ENCODE results near the gene ZBTB18. TPM values are rescaled to one million over a fixed set of nuclear protein-coding genes. Genes with fewer than 3 reads are reported as not detected.

ZBTB18 gene
- polyA plus RNA-seq, 1 of the 3 experiments (the other 2 are of a cell fraction) = 19.3 TPM

DNA sequence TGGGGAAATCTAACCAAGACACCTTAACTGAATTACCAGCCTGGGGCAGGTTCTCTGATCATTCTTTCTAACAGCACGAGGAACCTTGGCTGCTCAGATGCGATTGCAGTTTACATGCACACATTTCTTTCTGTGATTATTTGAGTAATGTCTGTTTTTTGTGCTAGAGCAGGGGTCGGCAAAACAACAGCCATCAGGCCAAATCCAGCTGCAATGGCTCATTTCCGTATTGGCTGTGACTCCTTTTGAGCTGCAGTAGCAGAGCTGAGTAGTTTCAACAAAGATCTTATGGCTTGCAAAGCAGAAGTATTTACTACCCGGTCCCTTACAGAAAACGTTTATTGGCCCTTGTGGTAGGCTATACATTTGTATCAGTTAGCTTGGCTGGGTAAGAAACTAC lies 37.1 kb downstream of the ZBTB18 start (continued):
- TF ChIP-seq, protein P1, sequence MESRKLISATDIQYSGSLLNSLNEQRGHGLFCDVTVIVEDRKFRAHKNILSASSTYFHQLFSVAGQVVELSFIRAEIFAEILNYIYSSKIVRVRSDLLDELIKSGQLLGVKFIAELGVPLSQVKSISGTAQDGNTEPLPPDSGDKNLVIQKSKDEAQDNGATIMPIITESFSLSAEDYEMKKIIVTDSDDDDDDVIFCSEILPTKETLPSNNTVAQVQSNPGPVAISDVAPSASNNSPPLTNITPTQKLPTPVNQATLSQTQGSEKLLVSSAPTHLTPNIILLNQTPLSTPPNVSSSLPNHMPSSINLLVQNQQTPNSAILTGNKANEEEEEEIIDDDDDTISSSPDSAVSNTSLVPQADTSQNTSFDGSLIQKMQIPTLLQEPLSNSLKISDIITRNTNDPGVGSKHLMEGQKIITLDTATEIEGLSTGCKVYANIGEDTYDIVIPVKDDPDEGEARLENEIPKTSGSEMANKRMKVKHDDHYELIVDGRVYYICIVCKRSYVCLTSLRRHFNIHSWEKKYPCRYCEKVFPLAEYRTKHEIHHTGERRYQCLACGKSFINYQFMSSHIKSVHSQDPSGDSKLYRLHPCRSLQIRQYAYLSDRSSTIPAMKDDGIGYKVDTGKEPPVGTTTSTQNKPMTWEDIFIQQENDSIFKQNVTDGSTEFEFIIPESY (IDR thresholded peaks at IDR 0.05; ENCODE audit: borderline replicate concordance, low read depth) = no peak
- no peak for TF ChIP-seq JUND (IDR thresholded peaks at IDR 0.05)
- no peak for TF ChIP-seq SIN3A (IDR thresholded peaks at IDR 0.05; ENCODE audit: borderline replicate concordance, low read depth, low read length)
- no peak for TF ChIP-seq CHD2 (IDR thresholded peaks at IDR 0.05; ENCODE audit: low read length, partially characterized antibody)

DNA sequence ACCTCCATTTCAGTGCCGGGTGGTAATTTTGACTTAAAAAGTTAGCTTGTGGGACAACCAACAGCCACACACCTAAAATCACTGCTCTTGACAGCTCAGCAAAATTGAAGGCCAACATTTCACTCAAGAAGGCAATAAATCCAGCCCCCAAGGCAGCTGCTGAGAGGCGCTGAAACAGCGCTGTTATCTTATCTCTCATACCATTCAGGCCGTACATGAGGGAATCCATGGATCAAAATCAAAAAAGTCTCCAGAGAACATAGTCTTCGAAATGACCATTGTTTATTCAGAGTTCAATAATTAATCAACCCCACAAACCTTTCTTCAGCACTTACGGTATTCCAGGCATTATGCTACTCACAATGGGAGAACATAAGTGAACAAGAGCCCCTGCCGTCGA lies 38.5 kb downstream of the ZBTB18 start:
- H3K9me2 ChIP-seq = no peaks in the 10 kb centered on the region
- no peak for DNase-seq
- whole genome bisulfite sequencing (ENCODE audit: low lambda C conversion rate) = 90% methylated on average over 8 of the region's 8 CpGs
- no peaks in the 10 kb centered on the region for H3K9me3 ChIP-seq
- H3K4me2 ChIP-seq = no peak overlapping the region
- POLR2A ChIA-PET = no interaction called here
- H2AFZ ChIP-seq (ENCODE audit: low read depth) = no peak overlapping the region
- no peak overlapping the region for H3K9ac ChIP-seq
- H3F3A ChIP-seq (replicated peaks; ENCODE audit: insufficient read depth) = no peaks in the 10 kb centered on the region
- no peaks in the 10 kb centered on the region for H3K36me3 ChIP-seq (replicated peaks in 1 of 2; ENCODE audit: control insufficient read depth in 1 of 2, insufficient read depth in 2 of 2, low read length in 1 of 2)
- peaks cover 0 to 4% of the 10 kb centered on the region in 2 experiments; a peak in 2 of 4 replicates for H3K4me1 ChIP-seq (ENCODE audit: control insufficient read depth in 1 of 2, insufficient read depth in 2 of 2, low read depth in 1 of 2, low read length in 1 of 2)
- CTCF ChIA-PET = interaction anchor here (1.3 kb wide), 1 partner anchor 113 kb away, joined by 3 read pairs; no protein-coding TSS in a partner anchor
- no peaks in the 10 kb centered on the region for H3K27me3 ChIP-seq (ENCODE audit: insufficient read depth)
- H3K4me3 ChIP-seq (ENCODE audit: low read depth in 2 of 2, low read length in 1 of 2) = no peak overlapping the region
- H4K20me1 ChIP-seq (ENCODE audit: insufficient read depth) = no peaks in the 10 kb centered on the region
- no peaks in the 10 kb centered on the region for H3K79me2 ChIP-seq (ENCODE audit: insufficient read depth)
- no peak for TF ChIP-seq CTCF (IDR thresholded peaks at IDR 0.05)
- no peak overlapping the region for H3K27ac ChIP-seq (ENCODE audit: low read depth in 2 of 2, low read length in 1 of 2)

DNA sequence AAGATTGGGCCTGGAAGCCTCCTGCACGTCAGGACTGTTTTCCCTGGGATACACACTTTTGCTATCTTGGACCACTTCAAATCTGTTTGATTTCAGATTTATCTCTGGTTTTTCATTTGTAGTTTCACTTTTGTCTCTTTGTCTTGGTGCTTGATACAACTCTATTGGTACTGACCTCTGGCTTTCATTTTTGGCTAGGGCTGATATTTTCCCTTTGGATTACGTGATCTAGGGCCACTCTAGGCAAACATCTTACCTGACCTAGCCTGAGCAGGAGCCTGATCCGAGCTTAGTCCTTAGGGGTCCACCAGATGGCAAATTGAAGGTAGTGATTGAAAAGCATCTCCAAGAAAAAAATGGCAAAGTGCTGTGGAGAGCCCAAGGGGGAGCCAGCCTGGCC lies 39.6 kb downstream of the ZBTB18 start:
- CTCF ChIA-PET = no interaction called here
- Histone ChIP-seq H3K79me2 (ENCODE audit: insufficient read depth) (no peaks in the 10 kb centered on the region), H2AFZ (ENCODE audit: low read depth) (no peak overlapping the region), H3K4me1 (ENCODE audit: control insufficient read depth in 1 of 2, insufficient read depth in 2 of 2, low read depth in 1 of 2, low read length in 1 of 2) (peaks cover 0 to 4% of the 10 kb centered on the region in 2 experiments; a peak in 2 of 4 replicates), H3K9ac (no peak overlapping the region), H3K4me2 (no peak overlapping the region), H3K9me3 (no peaks in the 10 kb centered on the region), H3K36me3 (replicated peaks in 1 of 2; ENCODE audit: control insufficient read depth in 1 of 2, insufficient read depth in 2 of 2, low read length in 1 of 2) (no peaks in the 10 kb centered on the region), H4K20me1 (ENCODE audit: insufficient read depth) (no peaks in the 10 kb centered on the region), H3K4me3 (ENCODE audit: low read depth in 2 of 2, low read length in 1 of 2) (no peak overlapping the region), H3K9me2 (no peaks in the 10 kb centered on the region), H3F3A (replicated peaks; ENCODE audit: insufficient read depth) (no peaks in the 10 kb centered on the region), H3K27me3 (ENCODE audit: insufficient read depth) (no peaks in the 10 kb centered on the region), H3K27ac (ENCODE audit: low read depth in 2 of 2, low read length in 1 of 2) (no peak overlapping the region)
- TF ChIP-seq FOSL2 (IDR thresholded peaks at IDR 0.05; ENCODE audit: borderline replicate concordance, low read depth) = no peak
- no peak for TF ChIP-seq YY1 (IDR thresholded peaks at IDR 0.05; ENCODE audit: low read depth)
- WGBS (ENCODE audit: low lambda C conversion rate) = 78% methylated on average over 3 of the region's 3 CpGs
- no peak for DNase-seq
- POLR2A ChIA-PET = no interaction called here

Data from SK-N-SH (cell line).